Nephron (organoid): ENCODE results near the gene CAMTA1.

Source experiments
- H3K27ac Mint-ChIP-seq, 3 experiments: 2 replicates each; pipeline ENCODE4 v1.8.0; 2020; ENCODE audit warnings: mixed read lengths in 3 of 3, mild to moderate bottlenecking in 2 of 3, moderate library complexity in 1 of 3
- H3K27me3 Mint-ChIP-seq: 2 replicates; pipeline ENCODE4 v1.8.0; 2021; ENCODE audit warnings: low read depth, mild to moderate bottlenecking, moderate library complexity, mixed read lengths
- H3K36me3 Mint-ChIP-seq: 2 replicates; pipeline ENCODE4 v1.8.0; 2020; ENCODE audit warnings: low read depth, mixed read lengths
- H3K4me1 Mint-ChIP-seq: 2 replicates; pipeline ENCODE4 v1.8.0; 2020; ENCODE audit warnings: mixed read lengths
- H3K4me3 Mint-ChIP-seq, 3 experiments: 2 replicates each; pipeline ENCODE4 v1.8.0; 2020; ENCODE audit warnings: mild to moderate bottlenecking in 3 of 3, mixed read lengths in 3 of 3, moderate library complexity in 2 of 3
- H3K9me3 Mint-ChIP-seq: 2 replicates; pipeline ENCODE4 v1.8.0; 2020; ENCODE audit warnings: mixed read lengths
- CTCF ChIP-seq, 3 experiments: fragments of 200-600 bp; sonication (generic); IDR thresholded peaks; one replicate each; pipeline ENCODE4 v1.5.0; 2021; ENCODE audit warnings: antibody characterized with exemption in 3 of 3; ENCODE audit not compliant: unreplicated experiment in 3 of 3

The CAMTA1 gene

GRCh38 chr1:7265771-7266371 lies 480.6 kb downstream of the CAMTA1 start:
- H3K4me1 Mint-ChIP-seq = peaks cover 32% of the 10 kb centered on the region
- H3K4me3 Mint-ChIP-seq = no peak overlapping the region
- peaks cover 17% of the 10 kb centered on the region for H3K9me3 Mint-ChIP-seq
- peak overlapping the region in 2 of 3 experiments; percentile 76 to 89 for H3K27ac Mint-ChIP-seq
- H3K27me3 Mint-ChIP-seq = peaks cover 3% of the 10 kb centered on the region
- no peak for TF ChIP-seq CTCF (IDR thresholded peaks at IDR 0.05; ENCODE audit: unreplicated experiment in 3 of 3)
- no peaks in the 10 kb centered on the region for H3K36me3 Mint-ChIP-seq

GRCh38 chr1:7266561-7266960 lies 481.3 kb downstream of the CAMTA1 start:
- Mint-ChIP-seq H3K36me3 (no peaks in the 10 kb centered on the region), H3K4me1 (peaks cover 32% of the 10 kb centered on the region), H3K4me3 (no peak overlapping the region), H3K27me3 (peaks cover 3% of the 10 kb centered on the region), H3K27ac (peak overlapping the region in 2 of 3 experiments; percentile 76 to 89), H3K9me3 (peaks cover 18% of the 10 kb centered on the region)
- no peak for TF ChIP-seq CTCF (IDR thresholded peaks at IDR 0.05; ENCODE audit: unreplicated experiment in 3 of 3)

GRCh38 chr1:7267493-7267892 lies 482.2 kb downstream of the CAMTA1 start:
- no peak overlapping the region for H3K27ac Mint-ChIP-seq
- H3K36me3 Mint-ChIP-seq = no peaks in the 10 kb centered on the region
- TF ChIP-seq CTCF (IDR thresholded peaks at IDR 0.05; ENCODE audit: unreplicated experiment in 3 of 3) = no peak
- H3K4me1 Mint-ChIP-seq = peaks cover 32% of the 10 kb centered on the region
- peaks cover 21% of the 10 kb centered on the region for H3K9me3 Mint-ChIP-seq
- no peak overlapping the region for H3K4me3 Mint-ChIP-seq
- H3K27me3 Mint-ChIP-seq = peaks cover 3% of the 10 kb centered on the region

DNA sequence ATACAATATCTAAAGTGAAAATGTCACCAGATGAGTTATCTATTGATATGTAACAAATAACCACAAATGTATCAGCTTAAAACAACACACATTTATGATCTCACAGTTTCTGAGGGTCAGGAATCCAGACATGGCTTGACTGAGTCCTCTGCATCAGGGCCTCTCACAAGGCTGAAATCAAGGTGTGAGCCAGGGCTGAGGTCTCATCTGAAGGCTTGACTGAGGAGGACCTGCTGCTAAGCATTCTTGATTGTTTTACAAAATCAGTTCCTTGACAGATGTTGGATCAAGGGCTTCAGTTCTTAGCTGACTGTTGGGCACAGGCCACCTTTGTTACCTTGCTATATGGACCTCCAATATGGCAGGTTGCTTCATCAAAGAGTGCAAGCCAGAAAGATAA lies 483.7 kb downstream of the CAMTA1 start:
- peaks cover 17% of the 10 kb centered on the region for H3K4me1 Mint-ChIP-seq
- H3K27me3 Mint-ChIP-seq = peaks cover 3% of the 10 kb centered on the region
- TF ChIP-seq CTCF (IDR thresholded peaks at IDR 0.05; ENCODE audit: unreplicated experiment in 3 of 3) = no peak
- no peak overlapping the region for H3K4me3 Mint-ChIP-seq
- H3K27ac Mint-ChIP-seq = no peak overlapping the region
- H3K36me3 Mint-ChIP-seq = no peaks in the 10 kb centered on the region
- peaks cover 26% of the 10 kb centered on the region for H3K9me3 Mint-ChIP-seq

DNA sequence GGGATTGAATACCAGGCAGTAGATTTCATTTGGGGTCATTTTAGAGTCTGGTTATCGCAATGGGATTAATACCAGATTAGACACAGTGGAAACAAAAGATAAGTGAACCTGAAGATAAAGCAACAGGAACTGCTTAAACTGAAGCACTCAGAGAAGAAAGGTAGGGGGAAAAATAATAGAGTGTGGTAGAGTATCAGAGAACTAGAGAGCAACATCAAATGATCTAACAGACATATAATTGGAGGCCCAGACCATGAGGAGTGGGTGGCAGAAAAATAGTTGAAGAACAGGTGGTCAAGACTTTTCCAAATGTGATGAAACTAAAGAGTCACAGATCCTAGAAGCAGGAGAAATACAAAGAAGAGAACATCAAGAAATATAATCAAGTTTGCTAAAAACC lies 484.3 kb downstream of the CAMTA1 start:
- Mint-ChIP-seq H3K27ac (no peak overlapping the region), H3K36me3 (no peaks in the 10 kb centered on the region), H3K4me1 (peaks cover 15% of the 10 kb centered on the region), H3K4me3 (no peak overlapping the region), H3K9me3 (peaks cover 28% of the 10 kb centered on the region), H3K27me3 (peaks cover 3% of the 10 kb centered on the region)
- no peak for TF ChIP-seq CTCF (IDR thresholded peaks at IDR 0.05; ENCODE audit: unreplicated experiment in 3 of 3)

DNA sequence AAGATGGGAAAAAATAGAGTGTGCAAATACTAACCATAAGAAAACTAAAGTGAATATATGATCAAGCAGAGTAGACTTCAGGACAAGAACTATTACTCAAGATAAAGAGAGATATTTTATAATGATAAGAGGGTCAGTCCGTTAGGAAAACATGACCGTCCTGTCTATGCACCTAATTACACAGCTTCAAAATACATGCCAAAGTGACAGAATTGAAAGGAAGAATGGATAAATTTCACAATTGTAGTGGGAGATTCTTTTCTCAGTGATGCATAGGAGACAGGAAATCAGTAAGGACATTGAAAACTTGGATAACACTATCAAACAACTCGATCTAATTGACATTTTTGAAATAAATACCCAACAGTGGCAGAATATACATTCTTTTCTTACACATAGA lies 489.0 kb downstream of the CAMTA1 start:
- TF ChIP-seq CTCF (IDR thresholded peaks at IDR 0.05; ENCODE audit: unreplicated experiment in 3 of 3) = no peak
- Mint-ChIP-seq H3K4me3 (no peak overlapping the region), H3K9me3 (peaks cover 28% of the 10 kb centered on the region), H3K27ac (no peak overlapping the region), H3K27me3 (peaks cover 9% of the 10 kb centered on the region), H3K4me1 (peaks cover 8% of the 10 kb centered on the region), H3K36me3 (no peaks in the 10 kb centered on the region)
